Karpas-422 (cell line): Measurements from ENCODE around the gene HYDIN. TPM values are rescaled to one million over a fixed set of nuclear protein-coding genes. Genes with fewer than 3 reads are reported as not detected.
"Not testable (repeated sequence)": the region's sequence is repeated elsewhere in the genome, so short reads cannot be mapped to it uniquely, and the experiment has no call there.

Experiments
- DNase-seq: peaks from one replicate; pipeline ENCODE4 v3.0.0-alpha.2; 2015
- H2AFZ ChIP-seq: fragments of 200-600 bp; sonication (generic); 2 replicates; pipeline ENCODE4 v1.6.1; 2014; ENCODE audit warnings: antibody characterized with exemption, low read length, mixed read lengths
- H3K27ac ChIP-seq: fragments of 200-600 bp; sonication (generic); 2 replicates; pipeline ENCODE4 v1.5.1; 2014; ENCODE audit warnings: mild to moderate bottlenecking, low read length, moderate library complexity
- H3K27me3 ChIP-seq: fragments of 200-600 bp; sonication (generic); 2 replicates; pipeline ENCODE4 v1.6.1; 2014; ENCODE audit warnings: low read length, mixed read lengths
- H3K36me3 ChIP-seq: fragments of 200-600 bp; sonication (generic); 2 replicates; pipeline ENCODE4 v1.6.1; 2014; ENCODE audit warnings: low read length, mixed read lengths; ENCODE audit not compliant: insufficient read depth
- H3K4me1 ChIP-seq: fragments of 200-600 bp; sonication (generic); 2 replicates; pipeline ENCODE4 v1.6.1; 2014; ENCODE audit warnings: mild to moderate bottlenecking, low read length, mixed read lengths
- H3K4me2 ChIP-seq: fragments of 200-600 bp; sonication (generic); 2 replicates; pipeline ENCODE4 v1.6.1; 2014; ENCODE audit warnings: low read length, low read depth, mild to moderate bottlenecking; ENCODE audit not compliant: poor library complexity, severe bottlenecking
- H3K4me3 ChIP-seq: fragments of 200-600 bp; sonication (generic); 2 replicates; pipeline ENCODE4 v1.5.1; 2014; ENCODE audit warnings: mild to moderate bottlenecking, antibody characterized with exemption, low read length, mixed read lengths
- H3K79me2 ChIP-seq: fragments of 200-600 bp; sonication (generic); 2 replicates; pipeline ENCODE4 v1.6.1; 2014; ENCODE audit warnings: mild to moderate bottlenecking, low read length, mixed read lengths
- H3K9ac ChIP-seq: fragments of 200-600 bp; sonication (generic); 2 replicates; pipeline ENCODE4 v1.6.0; 2014; ENCODE audit warnings: low read length
- H3K9me2 ChIP-seq: fragments of 200-600 bp; sonication (generic), shearing (Covaris generic); replicated peaks from 2 replicates; pipeline ENCODE4 v1.6.0; 2014; ENCODE audit warnings: mild to moderate bottlenecking, low read length, moderate library complexity; ENCODE audit not compliant: insufficient read depth
- H3K9me3 ChIP-seq: fragments of 300-700, 200-600 bp; sonication (generic); 2 replicates; pipeline ENCODE4 v1.6.1; 2014; ENCODE audit warnings: low read length, mixed read lengths
- H4K20me1 ChIP-seq: fragments of 200-600 bp; sonication (generic); 2 replicates; pipeline ENCODE4 v1.6.1; 2014; ENCODE audit warnings: mild to moderate bottlenecking, antibody characterized with exemption, low read length, low read depth; ENCODE audit not compliant: insufficient read depth
- total RNA-seq: library from RNA; depleted of rRNA; stranded (reverse); fragments of >200 nt; shearing (Covaris generic); gene quantifications from 2 replicates; pipeline ENCODE4 v1.2.3, GENCODE V29; 2014; ENCODE audit warnings: low replicate concordance

Gene HYDIN
- total RNA-seq, 1 experiment from 2014 or later, result not detected

- Histone ChIP-seq H3K9me2 (no peaks in the 10 kb centered on the region), H3K4me2 (no peak overlapping the region), H3K4me1 (no peaks in the 10 kb centered on the region), H3K27me3 (no peaks in the 10 kb centered on the region), H3K4me3 (no peak overlapping the region), H3K9ac (no peak overlapping the region), H3K27ac (no peak overlapping the region), H3K9me3 (no peaks in the 10 kb centered on the region), H3K36me3 (no peaks in the 10 kb centered on the region), H3K79me2 (no peaks in the 10 kb centered on the region), H2AFZ (no peak overlapping the region), H4K20me1 (no peaks in the 10 kb centered on the region)
- no peak for DNase-seq
These were observed 41.4 kb downstream of the HYDIN start for GRCh38 chr16:71188956-71189712.

GRCh38 chr16:71185347-71185746, 45.2 kb downstream of the HYDIN start:
- H3K9me2 ChIP-seq, result no peaks in the 10 kb centered on the region
- no peak overlapping the region for H3K27ac ChIP-seq
- no peaks in the 10 kb centered on the region for H3K4me1 ChIP-seq
- no peak overlapping the region for H3K4me3 ChIP-seq
- no peaks in the 10 kb centered on the region for H3K36me3 ChIP-seq
- H3K4me2 ChIP-seq, result no peak overlapping the region
- no peaks in the 10 kb centered on the region for H3K27me3 ChIP-seq
- H3K79me2 ChIP-seq, result no peaks in the 10 kb centered on the region
- no peaks in the 10 kb centered on the region for H4K20me1 ChIP-seq
- H2AFZ ChIP-seq, result no peak overlapping the region
- no peak for DNase-seq
- H3K9me3 ChIP-seq, result no peaks in the 10 kb centered on the region
- H3K9ac ChIP-seq, result no peak overlapping the region

- Histone ChIP-seq H3K9me3 (no peaks in the 10 kb centered on the region), H3K4me3 (no peak overlapping the region), H3K79me2 (no peaks in the 10 kb centered on the region), H2AFZ (no peak overlapping the region), H3K9me2 (no peaks in the 10 kb centered on the region), H3K9ac (no peak overlapping the region), H3K27ac (no peak overlapping the region), H3K27me3 (no peaks in the 10 kb centered on the region), H4K20me1 (no peaks in the 10 kb centered on the region), H3K4me1 (no peaks in the 10 kb centered on the region), H3K36me3 (no peaks in the 10 kb centered on the region), H3K4me2 (no peak overlapping the region)
- no peak for DNase-seq
These were observed 51.0 kb downstream of the HYDIN start for GRCh38 chr16:71179569-71179968.

GRCh38 chr16:71172481-71173207, 57.9 kb downstream of the HYDIN start:
- Histone ChIP-seq H3K4me3 (no peak overlapping the region), H3K27me3 (no peaks in the 10 kb centered on the region), H3K9me3 (no peaks in the 10 kb centered on the region), H3K79me2 (no peaks in the 10 kb centered on the region), H3K4me2 (no peak overlapping the region), H3K4me1 (no peaks in the 10 kb centered on the region), H3K9me2 (no peaks in the 10 kb centered on the region), H3K36me3 (no peaks in the 10 kb centered on the region), H3K27ac (no peak overlapping the region), H4K20me1 (no peaks in the 10 kb centered on the region), H2AFZ (no peak overlapping the region), H3K9ac (no peak overlapping the region)
- DNase-seq, result no peak

- H3K27ac ChIP-seq, H3K4me1 ChIP-seq, H2AFZ ChIP-seq, H3K4me3 ChIP-seq, H4K20me1 ChIP-seq, H3K79me2 ChIP-seq, DNase-seq, H3K9ac ChIP-seq, H3K27me3 ChIP-seq, H3K36me3 ChIP-seq, H3K9me3 ChIP-seq, H3K9me2 ChIP-seq, H3K4me2 ChIP-seq: not testable (repeated sequence)
These were observed 69.5 kb downstream of the HYDIN start for GRCh38 chr16:71161007-71161406.

GRCh38 chr16:71157278-71157677, 73.2 kb downstream of the HYDIN start:
- not testable (repeated sequence) for H3K9me2 ChIP-seq, H3K79me2 ChIP-seq, H3K9ac ChIP-seq, H3K4me3 ChIP-seq, H3K4me1 ChIP-seq, H3K27ac ChIP-seq, H3K9me3 ChIP-seq, H3K36me3 ChIP-seq, H3K4me2 ChIP-seq, H4K20me1 ChIP-seq, DNase-seq, H2AFZ ChIP-seq, H3K27me3 ChIP-seq

GRCh38 chr16:71153329-71153728, 77.2 kb downstream of the HYDIN start:
- H2AFZ ChIP-seq, H3K4me1 ChIP-seq, H3K79me2 ChIP-seq, H3K36me3 ChIP-seq, H3K9me3 ChIP-seq, H3K4me3 ChIP-seq, DNase-seq, H3K9ac ChIP-seq, H3K27ac ChIP-seq, H3K27me3 ChIP-seq, H3K4me2 ChIP-seq, H4K20me1 ChIP-seq, H3K9me2 ChIP-seq: not testable (repeated sequence)

- H3K36me3 ChIP-seq, H3K4me2 ChIP-seq, H4K20me1 ChIP-seq, H3K4me1 ChIP-seq, H3K79me2 ChIP-seq, H3K27ac ChIP-seq, H3K27me3 ChIP-seq, H2AFZ ChIP-seq, H3K9ac ChIP-seq, H3K4me3 ChIP-seq, DNase-seq, H3K9me2 ChIP-seq, H3K9me3 ChIP-seq: not testable (repeated sequence)
These were observed 78.9 kb downstream of the HYDIN start for GRCh38 chr16:71151654-71152053.
